OCI-LY3 (cell line): Measurements from ENCODE around the gene CCDC40.

ENCODE experiments used
- CTCF ChIP-seq: fragments of 200-600, 300-600 bp; sonication (generic); IDR thresholded peaks from 2 replicates; pipeline ENCODE4 v1.5.1; 2014; ENCODE audit warnings: antibody characterized with exemption, low read length, low read depth
- EZH2phosphoT487 ChIP-seq: fragments of 200-600 bp; shearing (Covaris generic); IDR thresholded peaks from 2 replicates; pipeline ENCODE4 v1.6.1; 2018; ENCODE audit warnings: antibody characterized with exemption, mixed run types, low read depth

GRCh38 chr17:79995696-79996095 lies 40.7 kb upstream of the CCDC40 start:
- TF ChIP-seq CTCF (no peak), EZH2phosphoT487 (no peak)
